HG02885 (cell line): ENCODE data around the gene UNC5C.

ENCODE experiments used
- ATAC-seq: cut with Tn5 transposase; IDR thresholded peaks from one replicate; pipeline ENCODE4 v1.9.1; 2021; ENCODE audit warnings: mild to moderate bottlenecking; ENCODE audit not compliant: unreplicated experiment, poor library complexity

UNC5C gene

DNA sequence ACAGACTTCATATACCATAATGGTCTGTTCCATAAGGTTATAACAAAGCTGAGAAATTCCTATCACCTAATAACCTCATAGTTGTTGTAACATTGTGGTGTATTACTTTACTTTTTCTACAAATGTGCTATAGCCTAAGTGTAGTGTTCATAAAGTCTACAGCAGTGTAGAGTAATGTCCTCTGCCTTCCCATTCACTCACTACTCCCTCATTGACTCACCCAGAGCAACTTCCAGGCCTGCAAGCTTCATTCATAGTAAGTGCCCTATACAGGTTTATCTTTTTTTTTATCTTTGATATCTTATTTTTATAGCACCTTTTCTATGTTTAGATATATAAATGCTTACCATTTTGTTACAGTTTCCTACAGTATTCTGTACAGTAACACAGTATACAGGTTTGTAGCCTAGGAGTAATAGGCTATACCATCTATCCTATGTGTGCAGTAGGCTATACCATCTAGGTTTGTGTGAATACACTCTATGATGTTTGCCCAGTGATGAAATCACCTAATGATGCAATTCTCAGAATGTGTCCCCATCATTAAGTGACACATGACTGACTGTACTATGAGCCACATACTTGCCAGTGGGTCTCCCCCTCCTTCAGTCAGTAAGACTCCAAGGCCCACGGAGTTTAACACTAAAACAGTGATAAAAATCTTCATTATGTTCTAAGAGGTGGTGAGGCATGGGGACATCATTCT is 299.9 kb downstream of the UNC5C start:
- ATAC-seq, result no peak

DNA sequence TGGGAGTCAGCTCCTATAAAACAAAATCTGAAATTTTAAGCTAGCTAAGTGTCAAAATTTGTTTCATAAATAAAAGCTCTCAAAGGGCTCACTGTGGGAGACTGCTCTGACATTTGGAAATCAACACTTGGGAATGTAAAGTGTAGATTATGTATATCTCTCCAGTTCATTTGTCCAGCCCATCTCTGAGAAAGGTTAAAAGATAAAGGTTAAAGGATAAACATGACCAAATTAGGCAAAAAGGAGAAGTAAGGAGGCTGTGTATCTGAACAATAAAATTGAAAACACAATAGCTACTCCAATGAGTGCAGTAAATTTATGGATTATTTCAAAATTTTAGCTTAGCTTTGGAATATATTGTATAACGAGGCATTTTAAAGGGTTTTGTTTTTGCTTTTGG is 304.9 kb downstream of the UNC5C start:
- ATAC-seq, result no peak

DNA sequence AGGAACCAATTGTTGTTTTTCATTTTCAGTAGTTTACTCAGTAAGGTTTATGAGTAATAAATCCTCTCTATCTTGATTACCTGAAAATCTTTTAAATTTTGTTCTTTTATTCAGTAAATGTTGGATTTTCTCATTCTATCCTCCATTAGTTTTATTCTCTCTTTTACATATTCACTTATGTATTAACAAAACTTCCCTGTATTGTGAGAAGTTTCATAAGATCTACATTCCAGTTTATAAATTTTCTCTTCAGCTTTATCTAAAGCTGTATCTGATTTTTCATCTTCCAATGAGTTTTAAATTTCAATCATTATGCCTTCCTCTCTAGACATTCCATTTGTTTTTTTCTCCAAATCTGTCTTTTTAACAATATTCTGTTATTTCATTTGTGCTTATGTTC is 310.2 kb downstream of the UNC5C start:
- no peak for ATAC-seq

DNA sequence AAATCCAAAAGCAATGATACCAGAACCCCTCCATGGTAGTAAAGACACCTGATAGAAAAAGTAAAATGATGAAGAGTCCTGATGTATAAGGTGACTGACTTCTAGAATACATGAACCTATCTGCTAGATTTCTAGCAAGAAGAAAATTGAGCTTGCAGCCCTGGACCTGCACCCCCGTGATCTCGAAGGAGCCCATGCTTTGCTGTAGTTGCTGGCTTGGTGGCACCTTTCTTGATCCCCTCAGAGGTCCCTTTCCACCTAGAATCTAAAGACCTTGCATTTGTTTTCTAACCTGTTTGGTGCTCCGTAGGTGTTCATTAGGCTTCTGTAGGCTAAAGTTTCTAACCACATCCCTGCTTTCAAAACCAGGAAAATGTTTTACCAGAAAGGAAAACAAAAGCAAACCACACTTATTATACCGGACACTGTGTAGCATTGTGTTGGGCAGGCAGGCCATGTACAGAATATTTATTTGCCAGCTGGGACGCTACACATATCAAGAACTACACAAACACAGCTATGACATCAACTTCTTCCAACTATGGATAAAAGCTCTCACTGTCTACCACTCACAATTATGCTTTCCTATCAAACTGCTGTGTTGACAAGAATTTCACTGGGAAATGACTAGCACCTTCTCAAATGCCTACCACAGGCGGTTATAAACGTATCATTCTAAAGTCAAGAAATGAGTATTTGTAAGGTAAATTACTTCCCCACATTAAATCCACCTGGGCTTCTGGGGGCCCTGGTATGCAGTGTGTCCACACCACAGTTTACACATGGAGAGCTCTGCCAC is 316.2 kb downstream of the UNC5C start:
- ATAC-seq, result no peak

DNA sequence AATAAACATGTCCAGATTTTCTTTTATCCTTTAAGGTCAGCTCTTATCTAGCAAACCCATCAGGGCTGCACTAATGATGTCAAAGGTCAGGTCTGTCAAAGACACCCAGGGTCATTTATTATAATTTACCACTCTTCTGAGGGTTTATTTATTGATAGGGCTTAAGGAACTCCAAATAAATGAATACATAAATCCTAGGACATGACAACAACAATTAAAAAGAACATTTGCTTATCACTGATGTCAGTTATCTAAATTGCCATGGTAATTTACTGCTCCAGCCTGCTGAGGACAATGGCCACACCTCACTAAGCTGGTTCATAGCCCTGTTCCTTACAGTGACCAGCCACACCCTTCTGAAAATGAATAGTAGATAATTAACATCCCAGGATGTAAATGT is 317.1 kb downstream of the UNC5C start:
- no peak for ATAC-seq

DNA sequence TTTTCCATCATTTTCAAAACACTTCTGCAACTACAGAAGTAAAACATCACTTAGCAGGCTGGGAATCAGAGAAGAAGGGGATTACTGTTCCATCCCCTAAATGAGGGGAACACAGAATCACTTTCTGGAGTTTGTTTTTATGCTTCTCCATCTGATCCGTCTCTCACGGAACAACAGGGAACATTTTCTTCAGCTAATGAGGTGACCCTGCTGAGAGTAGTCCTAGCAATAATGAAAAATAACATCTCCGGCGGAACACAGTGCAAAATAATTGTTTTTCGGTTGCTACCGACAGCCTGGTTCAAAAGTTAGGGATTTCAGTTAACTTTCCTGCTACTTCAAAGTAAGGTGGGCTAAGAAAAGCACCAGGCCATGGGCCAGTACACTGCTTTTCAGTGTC is 322.9 kb downstream of the UNC5C start:
- ATAC-seq, result no peak

DNA sequence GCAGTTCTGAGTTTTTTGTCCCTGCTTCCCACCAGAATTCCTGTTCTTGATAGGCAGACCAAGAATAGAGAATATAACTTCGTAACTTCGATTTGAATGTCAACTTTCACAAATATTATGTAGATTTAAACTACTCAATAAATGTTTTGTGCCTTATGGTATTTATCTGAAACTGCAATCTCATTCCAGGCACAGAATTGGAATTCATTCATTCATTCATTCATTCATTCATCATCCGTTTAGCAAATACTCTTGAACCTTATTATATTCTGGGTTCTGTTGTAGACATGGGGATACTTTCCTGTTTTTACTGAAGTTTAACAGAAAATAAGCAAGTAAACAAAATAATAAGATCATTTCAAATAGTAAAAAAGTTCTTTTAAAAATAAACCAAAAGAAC is 324.4 kb downstream of the UNC5C start:
- no peak for ATAC-seq

DNA sequence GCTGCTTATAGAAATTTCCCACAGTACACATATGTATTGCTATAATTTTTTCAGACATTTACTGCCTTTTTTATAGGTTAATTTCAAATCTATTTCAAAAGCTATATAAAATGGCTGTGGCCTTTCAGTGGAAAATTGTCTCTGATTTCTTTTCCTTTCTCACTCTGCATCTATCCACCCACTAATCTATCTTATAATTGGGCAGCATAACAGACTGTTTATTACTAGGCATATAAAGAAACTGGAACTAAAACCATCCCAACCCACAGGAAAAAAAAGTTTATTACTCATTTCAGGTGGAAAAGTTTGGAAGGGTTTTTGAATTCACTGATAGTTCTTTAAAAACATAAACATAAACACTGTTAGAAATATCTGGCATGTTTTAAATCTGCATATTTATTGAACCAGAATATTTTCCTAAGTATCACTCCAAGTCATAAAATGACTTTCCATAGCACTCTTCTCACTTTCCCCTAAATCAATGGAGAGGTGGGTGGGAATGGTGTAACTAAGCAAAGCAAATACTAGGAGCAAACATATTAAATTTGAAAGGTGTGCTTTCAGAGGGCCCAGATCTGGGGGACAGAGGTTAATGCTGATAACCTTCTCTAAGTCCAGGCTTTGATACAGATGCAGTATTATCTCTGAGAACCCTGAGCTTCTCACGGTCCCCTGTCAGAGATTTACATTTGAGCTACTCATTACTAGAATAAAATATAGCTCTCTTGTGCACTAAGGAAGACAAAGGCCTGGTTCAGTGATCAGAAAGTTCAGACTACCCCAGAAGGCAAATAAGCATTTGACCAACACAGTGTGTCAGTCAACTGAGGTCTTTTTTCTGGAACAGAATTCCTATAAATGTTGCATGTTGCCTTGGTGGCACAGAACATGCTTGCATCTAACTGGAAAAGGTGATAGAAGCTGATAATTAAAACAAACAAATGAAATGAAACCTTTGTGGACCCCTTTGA is 328.3 kb downstream of the UNC5C start:
- ATAC-seq, result no peak

DNA sequence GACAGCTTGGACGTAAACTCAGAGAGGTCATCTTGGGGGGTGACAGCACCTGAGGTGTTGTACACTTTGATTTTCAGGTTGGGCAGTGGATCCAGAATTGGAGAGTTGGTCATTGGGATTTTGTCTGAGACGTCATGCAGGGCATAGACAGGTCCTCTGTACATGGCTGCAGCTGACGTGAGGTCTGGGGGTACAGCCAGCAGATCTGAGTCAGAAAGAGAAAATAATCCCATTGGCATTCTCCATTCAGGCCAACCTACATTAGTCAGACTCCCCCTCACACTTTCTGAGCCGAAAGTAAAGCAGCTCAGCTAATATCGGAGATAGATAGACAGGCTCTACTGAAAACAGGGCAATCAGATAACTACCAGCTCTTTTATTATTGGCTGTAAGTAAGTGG is 329.7 kb downstream of the UNC5C start:
- ATAC-seq, result no peak

DNA sequence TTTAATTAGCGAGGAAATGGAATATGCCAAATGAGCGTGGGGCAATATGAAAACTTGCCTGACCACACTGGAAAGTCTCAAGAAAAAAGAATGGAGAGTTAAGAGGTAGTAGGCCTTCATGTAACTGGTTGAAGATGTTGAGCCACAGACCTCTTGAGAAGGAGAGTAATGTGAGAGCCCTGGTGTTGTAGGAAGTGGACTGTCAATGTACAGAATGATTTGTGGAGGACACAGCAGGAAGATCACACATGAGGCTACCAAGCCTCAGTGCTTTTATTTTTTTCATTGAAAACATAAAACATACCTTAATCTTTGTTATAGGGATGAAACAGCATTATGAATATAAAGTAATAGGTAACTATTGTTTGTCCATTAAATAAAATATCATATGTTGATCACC is 331.6 kb downstream of the UNC5C start:
- ATAC-seq, result no peak

DNA sequence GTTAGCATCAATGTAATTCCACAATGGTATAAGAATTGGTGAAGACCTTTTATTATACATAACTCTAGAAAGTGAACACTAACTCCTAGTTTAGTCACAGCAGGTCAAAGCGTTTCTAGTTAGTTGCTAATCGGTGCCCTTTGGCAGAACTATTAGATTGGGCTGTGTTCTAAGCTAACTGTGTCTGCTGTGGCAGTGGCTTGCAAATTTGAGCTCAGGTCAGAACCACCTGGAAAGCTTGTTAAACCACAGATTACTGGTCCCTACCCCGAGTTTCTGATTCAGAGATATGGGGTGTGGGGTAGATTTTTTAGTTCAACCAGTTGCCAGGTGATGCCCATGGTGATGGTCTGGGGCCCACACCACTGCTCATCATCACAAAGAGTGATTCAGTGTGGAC is 332.1 kb downstream of the UNC5C start:
- ATAC-seq, result no peak

DNA sequence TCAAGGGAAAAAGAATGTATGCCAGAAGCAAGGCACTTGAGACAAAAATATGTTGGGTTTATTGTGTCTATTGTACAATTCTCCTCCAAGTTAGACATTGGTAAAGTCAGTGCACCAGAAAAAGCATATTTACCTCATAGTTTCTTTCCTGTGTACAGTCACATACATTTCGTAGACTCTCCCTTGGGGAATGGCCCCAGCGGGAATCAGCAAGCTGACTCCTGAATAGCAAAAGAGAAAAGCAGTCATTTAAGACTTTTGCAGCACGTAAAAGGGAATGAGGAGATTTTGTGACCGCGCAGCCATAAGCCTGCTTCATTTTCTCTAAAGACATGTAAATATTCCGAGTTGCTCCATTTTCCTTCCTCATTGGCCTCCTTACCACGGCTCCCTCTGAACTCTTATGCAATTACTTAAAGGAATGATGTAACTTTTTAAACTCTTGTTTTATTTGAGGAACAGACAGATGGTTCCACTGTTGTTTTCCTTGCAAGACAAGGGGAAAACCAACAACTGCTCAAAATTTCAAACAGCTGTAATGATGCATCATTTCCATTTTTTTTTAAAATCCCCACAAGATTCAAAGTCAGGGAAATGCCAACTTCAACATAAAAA is 332.7 kb downstream of the UNC5C start:
- ATAC-seq, result no peak

DNA sequence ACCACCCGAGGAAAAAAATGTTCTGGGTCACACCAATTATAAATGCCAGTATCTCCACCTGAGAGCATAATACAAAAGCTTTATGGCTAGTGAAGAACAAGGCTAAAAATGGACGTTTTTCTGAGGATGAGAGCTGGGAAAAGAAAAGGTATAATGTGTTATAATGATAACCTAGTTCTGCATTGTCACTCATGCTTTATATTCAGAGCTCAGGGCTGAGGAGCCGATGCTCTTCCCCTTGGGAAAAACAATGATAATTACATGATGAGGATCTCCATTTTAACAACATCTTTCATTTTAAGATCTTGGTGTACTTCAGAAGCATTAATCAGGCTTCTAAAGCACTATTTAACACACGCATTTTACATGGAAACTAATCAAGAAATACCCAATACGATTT is 333.7 kb downstream of the UNC5C start:
- no peak for ATAC-seq

DNA sequence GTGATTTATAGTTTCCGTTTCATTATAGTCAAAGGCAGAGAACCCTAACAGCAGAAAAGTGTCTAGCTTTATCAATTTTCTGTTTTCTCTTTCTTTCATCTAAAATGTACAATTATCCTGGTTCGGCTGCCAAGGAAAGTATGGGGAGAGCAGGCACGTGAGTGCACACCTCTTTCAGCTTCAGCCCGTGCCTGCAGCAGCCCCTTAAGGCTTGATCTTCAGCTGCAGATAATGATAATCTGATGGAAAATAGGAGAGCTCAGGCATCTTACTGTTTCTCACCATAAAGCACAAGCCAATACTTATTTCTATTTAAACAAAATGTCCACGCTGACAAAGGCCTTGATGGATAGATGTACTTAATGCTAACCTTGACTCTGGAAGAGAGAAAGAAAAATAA is 334.4 kb downstream of the UNC5C start:
- ATAC-seq, result no peak

DNA sequence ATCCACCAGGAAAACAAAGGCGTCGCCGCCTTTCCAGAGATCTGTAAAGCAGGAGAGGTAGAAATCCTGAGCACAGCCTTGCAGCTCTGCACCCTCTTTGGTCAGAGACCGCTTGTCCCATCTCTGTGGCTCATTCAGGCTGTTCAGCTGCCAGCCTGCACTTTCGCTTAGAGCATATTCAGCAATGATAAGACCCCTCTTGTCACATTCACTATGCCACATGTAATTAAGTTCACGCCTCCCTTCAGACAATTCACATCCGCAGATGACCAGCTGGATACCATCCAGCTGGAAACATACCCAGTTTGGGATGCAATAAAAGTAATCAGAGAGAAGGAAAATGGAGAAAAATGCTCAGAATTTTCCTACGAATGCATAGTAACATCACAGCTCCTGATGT is 335.4 kb downstream of the UNC5C start:
- ATAC-seq, result no peak

DNA sequence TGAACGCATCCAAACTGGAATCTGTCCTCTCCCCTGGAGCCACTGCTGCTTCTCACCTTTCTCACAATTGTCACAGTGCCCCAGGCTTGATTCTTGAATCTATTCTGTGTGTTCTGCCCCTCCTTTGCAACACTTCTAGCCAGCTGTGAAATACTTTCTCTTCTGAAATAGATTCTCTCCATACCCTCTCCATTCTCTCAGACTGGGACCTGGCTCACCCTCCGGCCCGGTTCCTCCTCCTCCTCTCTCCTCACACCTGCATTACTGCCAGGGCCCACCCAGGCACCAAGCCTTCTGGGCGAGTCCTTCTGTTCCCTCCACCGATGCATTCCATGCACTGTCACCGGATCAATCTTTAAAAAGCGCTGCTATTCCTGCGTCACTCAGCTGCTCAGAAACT is 336.1 kb downstream of the UNC5C start:
- ATAC-seq, result no peak

DNA sequence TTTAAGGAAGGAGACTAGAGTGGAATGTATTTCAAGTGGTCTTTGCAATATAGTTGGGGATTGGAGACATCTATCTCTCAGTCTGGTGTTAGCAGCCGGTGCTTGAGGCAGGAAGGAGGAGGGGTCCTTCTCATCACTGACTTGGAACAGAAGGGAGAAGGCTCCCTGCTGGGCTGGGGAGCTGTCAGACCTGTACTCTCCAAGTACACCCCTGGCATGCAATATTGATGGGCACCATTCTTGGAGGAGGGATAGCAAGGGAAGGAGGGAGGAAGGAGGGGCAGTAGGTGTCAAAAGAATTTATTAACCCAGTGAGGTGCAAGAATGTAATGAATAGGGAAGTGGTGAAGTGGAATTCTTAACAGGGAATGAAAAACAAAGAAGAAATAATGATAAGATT is 338.8 kb downstream of the UNC5C start:
- no peak for ATAC-seq

DNA sequence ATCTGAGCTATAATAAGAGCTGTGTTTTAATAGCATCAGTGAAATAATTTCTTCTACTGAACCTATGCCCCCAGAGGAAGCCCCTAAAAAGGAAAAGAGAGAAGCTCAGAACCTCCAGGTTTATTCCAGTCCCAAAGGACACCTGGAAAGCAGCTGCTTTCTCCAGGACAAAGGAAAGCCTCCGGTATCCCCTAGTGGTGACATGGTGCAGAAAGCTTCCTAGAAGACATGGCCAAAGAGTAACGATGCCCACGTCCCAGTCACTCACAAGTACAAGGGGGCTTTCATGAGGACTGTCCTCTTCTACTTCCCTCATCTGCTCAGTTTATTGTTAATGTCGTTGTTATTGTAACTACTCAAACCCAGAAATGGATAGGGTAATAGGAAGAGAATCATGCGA is 343.9 kb downstream of the UNC5C start:
- no peak for ATAC-seq

DNA sequence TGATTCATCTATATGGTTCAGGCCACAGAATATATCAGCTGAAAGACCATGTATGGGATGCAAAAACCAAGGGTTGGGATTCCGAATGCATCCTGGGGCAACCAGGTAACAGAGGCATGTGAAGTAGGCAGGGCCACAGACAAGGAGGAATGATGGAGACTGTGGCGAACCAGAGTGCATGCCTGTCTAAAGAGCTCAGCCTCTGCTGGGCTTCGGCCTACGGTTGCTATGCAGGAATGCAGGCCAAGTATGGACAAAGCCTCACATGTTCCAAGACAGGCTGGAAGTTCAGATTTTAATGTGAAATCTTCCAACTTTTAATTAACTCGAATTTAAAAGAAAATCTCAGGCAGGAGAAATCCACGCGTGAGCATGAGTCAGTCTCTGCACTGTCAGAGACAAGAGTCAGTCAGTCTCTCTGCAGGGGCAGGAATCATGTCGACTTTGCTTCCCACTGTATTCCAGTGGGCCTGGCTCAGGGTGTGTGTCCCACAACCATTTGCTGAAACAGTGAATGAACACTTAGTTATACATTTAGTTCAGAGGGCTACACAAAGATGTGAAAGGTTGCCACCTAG is 344.4 kb downstream of the UNC5C start:
- ATAC-seq, result no peak

DNA sequence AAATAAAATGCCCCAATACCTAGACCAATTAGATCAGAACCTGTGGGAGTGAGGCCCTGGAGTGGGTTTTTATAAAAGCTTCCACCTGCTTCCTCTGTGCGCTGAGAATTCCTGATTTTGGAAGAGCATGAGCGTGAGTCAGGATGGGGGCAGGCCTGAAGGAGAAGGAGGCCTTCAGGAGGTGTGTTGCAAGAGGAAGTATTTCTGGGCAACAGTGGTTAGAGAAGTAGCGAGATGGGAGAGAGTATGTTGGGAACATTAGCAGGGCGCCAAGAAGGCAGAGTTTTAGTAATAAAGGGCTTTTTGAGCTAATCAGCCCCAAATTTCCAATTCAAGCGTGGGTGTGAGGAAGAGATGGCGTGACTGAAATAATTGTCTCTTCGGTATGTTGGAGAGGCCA is 349.8 kb downstream of the UNC5C start:
- ATAC-seq, result no peak
